AG04449 (cell line): ENCODE results near the gene NELL1.
"Not testable (repeated sequence)": the region's sequence is repeated elsewhere in the genome, so short reads cannot be mapped to it uniquely, and the experiment has no call there.

Source experiments
- CTCF ChIA-PET: fragments of 350-600 bp; formaldehyde crosslinking; extraction: SDS; loops from one replicate; lab custom pipeline; 2021; ENCODE audit warnings: antibody characterized with exemption; lab: Yijun Ruan, JAX
- POLR2A ChIA-PET: fragments of 400-600, 350-600 bp; formaldehyde crosslinking; extraction: SDS; loops from one replicate; lab custom pipeline; 2020; ENCODE audit warnings: antibody characterized with exemption, inconsistent platforms; lab: Yijun Ruan, JAX
- DNase-seq: peaks from one replicate; pipeline ENCODE4 v3.0.0-alpha.2; 2010; ENCODE audit warnings: low read depth, low spot score
- H3K4me3 ChIP-seq: 2 replicates; pipeline ENCODE4 v1.5.1; 2011; ENCODE audit warnings: low read depth, mild to moderate bottlenecking, control low read depth, low read length
- TF ChIP-seq, protein P1 (sequence below): IDR thresholded peaks from one replicate; pipeline ENCODE4 v1.5.1; 2011; ENCODE audit warnings: mild to moderate bottlenecking, moderate library complexity, low read length, control low read depth, inconsistent platforms; ENCODE audit not compliant: insufficient read depth; ENCODE audit errors: missing control alignments

NELL1 gene

DNA sequence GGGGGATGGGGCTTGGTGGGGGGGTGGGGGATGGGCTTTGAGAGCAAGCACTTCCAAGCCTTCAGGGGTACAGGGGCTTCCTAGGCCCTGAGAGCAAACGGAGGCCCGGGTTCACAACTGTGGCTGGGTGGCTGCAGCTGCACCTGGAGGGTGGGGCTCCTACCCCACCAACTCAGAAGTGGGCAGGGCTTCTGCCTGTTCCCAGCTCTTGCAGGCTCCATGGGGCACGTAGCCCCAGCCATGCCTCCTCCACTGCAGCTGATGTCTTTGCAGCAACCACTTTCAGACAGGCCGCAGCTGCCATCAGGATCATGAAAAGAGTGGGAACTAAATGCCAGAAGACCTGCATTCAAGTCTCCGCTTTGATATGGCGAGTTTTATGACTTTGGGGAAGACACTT lies 464.3 kb downstream of the NELL1 start:
- no peak for DNase-seq
- no peak overlapping the region for H3K4me3 ChIP-seq
- TF ChIP-seq, protein P1, sequence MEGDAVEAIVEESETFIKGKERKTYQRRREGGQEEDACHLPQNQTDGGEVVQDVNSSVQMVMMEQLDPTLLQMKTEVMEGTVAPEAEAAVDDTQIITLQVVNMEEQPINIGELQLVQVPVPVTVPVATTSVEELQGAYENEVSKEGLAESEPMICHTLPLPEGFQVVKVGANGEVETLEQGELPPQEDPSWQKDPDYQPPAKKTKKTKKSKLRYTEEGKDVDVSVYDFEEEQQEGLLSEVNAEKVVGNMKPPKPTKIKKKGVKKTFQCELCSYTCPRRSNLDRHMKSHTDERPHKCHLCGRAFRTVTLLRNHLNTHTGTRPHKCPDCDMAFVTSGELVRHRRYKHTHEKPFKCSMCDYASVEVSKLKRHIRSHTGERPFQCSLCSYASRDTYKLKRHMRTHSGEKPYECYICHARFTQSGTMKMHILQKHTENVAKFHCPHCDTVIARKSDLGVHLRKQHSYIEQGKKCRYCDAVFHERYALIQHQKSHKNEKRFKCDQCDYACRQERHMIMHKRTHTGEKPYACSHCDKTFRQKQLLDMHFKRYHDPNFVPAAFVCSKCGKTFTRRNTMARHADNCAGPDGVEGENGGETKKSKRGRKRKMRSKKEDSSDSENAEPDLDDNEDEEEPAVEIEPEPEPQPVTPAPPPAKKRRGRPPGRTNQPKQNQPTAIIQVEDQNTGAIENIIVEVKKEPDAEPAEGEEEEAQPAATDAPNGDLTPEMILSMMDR = no peak
- ChIA-PET POLR2A (no interaction called here), CTCF (no interaction called here)

DNA sequence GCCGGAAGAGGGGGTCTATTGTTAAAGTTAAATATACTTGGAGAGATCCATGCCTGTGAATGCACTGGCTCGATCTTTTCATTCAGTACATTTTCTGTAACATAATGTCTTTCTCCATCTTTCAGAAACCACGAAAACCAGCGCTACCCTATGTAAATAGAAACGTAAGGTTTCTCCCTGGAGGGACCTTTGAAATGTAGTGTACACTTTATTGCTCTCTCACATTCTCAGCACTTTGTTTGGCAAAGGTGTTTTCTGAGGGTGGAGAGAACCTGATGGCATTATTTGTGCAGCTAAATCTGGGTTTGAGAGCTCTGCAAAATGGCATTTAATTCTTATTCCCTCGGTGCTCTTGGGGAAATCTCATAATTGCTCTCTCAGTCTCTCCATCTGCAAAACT lies 468.4 kb downstream of the NELL1 start:
- ChIA-PET POLR2A (no interaction called here), CTCF (no interaction called here)
- no peak for DNase-seq
- no peak overlapping the region for H3K4me3 ChIP-seq
- TF ChIP-seq, protein P1 = no peak

DNA sequence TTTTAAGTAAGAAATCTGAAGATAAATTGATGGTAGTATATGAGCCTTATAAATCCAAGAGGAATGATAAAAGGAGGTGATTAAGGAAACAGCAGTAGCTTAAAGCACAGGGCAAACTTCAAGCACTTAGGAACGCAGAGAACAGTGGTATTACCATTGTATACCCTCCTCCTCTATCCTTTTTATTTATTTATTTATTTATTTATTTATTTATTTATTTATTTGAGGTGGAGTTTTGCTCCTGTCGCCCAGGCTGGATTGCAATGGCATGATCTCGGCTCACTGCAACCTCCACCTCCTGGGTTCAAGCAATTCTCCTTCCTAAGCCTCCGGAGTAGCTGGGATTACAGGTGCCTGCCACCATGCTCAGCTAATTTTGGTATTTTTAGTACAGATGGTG lies 472.2 kb downstream of the NELL1 start:
- CTCF ChIA-PET, DNase-seq, H3K4me3 ChIP-seq, POLR2A ChIA-PET: not testable (repeated sequence)

DNA sequence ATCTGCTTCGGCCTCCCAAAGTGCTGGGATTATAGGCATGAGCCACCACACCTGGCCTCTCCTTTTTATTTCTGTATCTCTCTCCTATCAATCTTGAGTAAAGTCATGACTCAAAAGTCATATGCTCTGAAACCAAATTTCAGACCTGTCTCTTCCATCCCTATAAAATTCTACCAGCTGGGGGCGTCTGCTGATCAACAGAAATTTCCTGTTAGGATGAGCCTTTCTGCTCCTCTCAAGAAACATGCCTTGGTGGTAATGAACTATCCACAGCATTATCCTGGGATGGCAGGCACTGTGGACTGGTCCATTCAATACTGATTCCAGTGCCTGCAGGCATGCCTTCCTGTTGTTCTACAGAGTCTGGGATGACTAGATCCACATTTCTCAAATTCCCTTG lies 472.6 kb downstream of the NELL1 start:
- DNase-seq = no peak

DNA sequence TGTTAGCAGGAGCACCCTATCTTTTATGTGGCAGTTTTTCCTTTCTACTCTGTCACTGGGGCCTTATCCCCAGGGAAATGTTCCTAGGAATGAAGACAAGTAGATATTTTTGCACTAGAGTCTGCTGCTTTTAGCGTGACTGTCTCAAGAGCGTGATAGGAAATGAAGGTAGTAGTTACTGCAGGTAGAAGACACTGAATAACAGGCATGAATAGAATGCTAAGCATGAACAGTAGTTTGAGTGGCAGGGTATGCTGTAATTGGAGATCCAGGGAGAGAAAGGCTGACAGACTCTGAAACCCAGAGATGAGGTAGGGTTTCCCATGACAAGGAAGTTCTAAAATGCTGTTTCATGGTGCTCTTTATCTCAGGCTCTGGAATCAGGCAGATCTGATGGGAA lies 475.1 kb downstream of the NELL1 start:
- POLR2A ChIA-PET = no interaction called here
- no peak for DNase-seq

More for the DNA sequence above, 472.6 kb downstream of the NELL1 start:
- POLR2A ChIA-PET = no interaction called here
- H3K4me3 ChIP-seq = no peak overlapping the region
- CTCF ChIA-PET = no interaction called here
- TF ChIP-seq, protein P1 = no peak

DNA sequence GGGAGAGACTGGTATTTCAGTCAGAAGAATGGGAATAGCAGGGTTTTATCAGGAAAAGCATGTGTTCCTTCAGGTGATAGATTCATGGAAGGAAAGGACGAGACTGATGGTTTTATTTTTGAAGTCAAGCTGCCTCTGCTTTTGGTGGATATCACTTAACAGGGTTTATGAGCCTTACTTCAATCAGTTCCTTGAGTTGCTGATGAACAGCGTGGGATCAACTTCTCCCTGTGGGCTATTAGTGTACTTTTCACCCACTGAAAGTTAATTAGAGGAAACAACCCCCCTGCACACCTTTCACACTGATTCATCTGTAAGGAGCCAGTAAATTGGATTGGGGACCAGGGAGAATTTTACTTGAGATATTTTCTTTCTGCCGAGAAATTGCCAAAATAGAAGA lies 479.0 kb downstream of the NELL1 start:
- H3K4me3 ChIP-seq = no peak overlapping the region
- no peak for DNase-seq
- ChIA-PET POLR2A (no interaction called here), CTCF (no interaction called here)
- TF ChIP-seq, protein P1 = no peak

More for the DNA sequence above, 475.1 kb downstream of the NELL1 start:
- TF ChIP-seq, protein P1 = no peak
- no peak overlapping the region for H3K4me3 ChIP-seq
- CTCF ChIA-PET = no interaction called here

DNA sequence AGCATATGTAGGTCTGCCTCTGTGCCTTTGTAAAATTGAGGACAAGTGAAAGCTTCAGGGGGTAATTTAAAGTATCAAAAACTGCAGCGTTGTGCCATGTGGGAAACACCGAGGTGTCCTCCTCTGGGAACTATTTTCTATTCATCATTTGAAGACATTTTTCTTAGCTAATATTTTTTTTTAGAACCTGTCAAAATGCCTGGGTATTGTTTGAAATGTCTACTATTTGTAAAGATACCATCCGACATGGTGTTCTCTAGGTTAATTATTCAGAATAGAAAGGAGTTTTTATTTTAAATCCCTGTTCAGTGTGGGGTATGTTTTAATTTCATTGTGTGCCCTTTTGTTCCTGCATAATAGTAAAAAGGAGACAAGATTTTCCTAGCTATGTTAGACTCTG lies 490.8 kb downstream of the NELL1 start:
- CTCF ChIA-PET = no interaction called here
- POLR2A ChIA-PET = no interaction called here

More for the DNA sequence above, 490.8 kb downstream of the NELL1 start:
- no peak overlapping the region for H3K4me3 ChIP-seq
- TF ChIP-seq, protein P1 = no peak
- DNase-seq = no peak
